SHP77 (cell line): ENCODE results near the gene CIC.
A peak's percentile ranks its signal among the peaks of the same experiment; 100 is the strongest.
"Not testable (repeated sequence)": the region's sequence is repeated elsewhere in the genome, so short reads cannot be mapped to it uniquely, and the experiment has no call there.

Experiments used
- DNase-seq, 2 experiments: peaks; one replicate each; lab custom pipeline; 2025; lab: John Stamatoyannopoulos, UW

CIC gene

GRCh38 chr19:42255766-42256745, 13.0 kb upstream of the CIC start:
- peak; percentile 21 to 35 for DNase-seq

GRCh38 chr19:42257842-42258241, 11.2 kb upstream of the CIC start:
- not testable (repeated sequence) for DNase-seq

- no peak for DNase-seq
Observed at GRCh38 chr19:42261763-42262162, 7.3 kb upstream of the CIC start.

- DNase-seq, result not testable (repeated sequence)
Observed at GRCh38 chr19:42266105-42266504, 2.9 kb upstream of the CIC start.

- not testable (repeated sequence) for DNase-seq
Observed at GRCh38 chr19:42266928-42267603, 2.0 kb upstream of the CIC start.

- no peak for DNase-seq
Observed at GRCh38 chr19:42267644-42268141, 1.4 kb upstream of the CIC start.

- peak; percentile 99 for DNase-seq
Observed at GRCh38 chr19:42268142-42268703, 829 bp upstream of the CIC start.

GRCh38 chr19:42269478-42270345, 660 bp downstream of the CIC start:
- no peak for DNase-seq

GRCh38 chr19:42270346-42271044, 1.4 kb downstream of the CIC start:
- DNase-seq, result no peak

- DNase-seq, result no peak
Observed at GRCh38 chr19:42271045-42271419, 2.0 kb downstream of the CIC start.

GRCh38 chr19:42271861-42272534, 2.9 kb downstream of the CIC start:
- no peak for DNase-seq

- DNase-seq, result no peak
Observed at GRCh38 chr19:42272535-42272897, 3.5 kb downstream of the CIC start.

- no peak for DNase-seq
Observed at GRCh38 chr19:42272989-42273406, 3.9 kb downstream of the CIC start.

GRCh38 chr19:42273407-42274064, 4.5 kb downstream of the CIC start:
- DNase-seq, result no peak

GRCh38 chr19:42274065-42274682, 5.1 kb downstream of the CIC start:
- DNase-seq, result no peak

GRCh38 chr19:42275103-42275502, 6.1 kb downstream of the CIC start:
- no peak for DNase-seq

- no peak for DNase-seq
Observed at GRCh38 chr19:42275517-42275916, 6.5 kb downstream of the CIC start.

GRCh38 chr19:42276284-42276683, 7.2 kb downstream of the CIC start:
- no peak for DNase-seq

GRCh38 chr19:42276821-42277220, 7.8 kb downstream of the CIC start:
- DNase-seq, result no peak
